ENCODE measurements around the gene KCNAB1.
"Not testable (repeated sequence)": the region's sequence is repeated elsewhere in the genome, so short reads cannot be mapped to it uniquely, and the experiment has no call there.

The KCNAB1 gene

GRCh38 chr3:156218353-156218744 is 98.0 kb downstream of the KCNAB1 start:
- DNase-seq (ENCODE audit: low spot score): no peak

- DNase-seq (ENCODE audit: low spot score): not testable (repeated sequence)
These were observed 102.0 kb downstream of the KCNAB1 start for GRCh38 chr3:156222381-156222780.

GRCh38 chr3:156224046-156224445 is 103.7 kb downstream of the KCNAB1 start:
- DNase-seq (ENCODE audit: low spot score): not testable (repeated sequence)

- no peak for DNase-seq (ENCODE audit: low spot score)
These were observed 106.5 kb downstream of the KCNAB1 start for GRCh38 chr3:156226676-156227420.

- no peak for DNase-seq (ENCODE audit: low spot score)
These were observed 107.3 kb downstream of the KCNAB1 start for GRCh38 chr3:156227704-156228103.

- no peak for DNase-seq (ENCODE audit: low spot score)
These were observed 110.0 kb downstream of the KCNAB1 start for GRCh38 chr3:156230278-156230900.

- not testable (repeated sequence) for DNase-seq (ENCODE audit: low spot score)
These were observed 110.8 kb downstream of the KCNAB1 start for GRCh38 chr3:156231221-156231620.

GRCh38 chr3:156233876-156234275 is 113.5 kb downstream of the KCNAB1 start:
- no peak for DNase-seq (ENCODE audit: low spot score)

GRCh38 chr3:156236556-156237260 is 116.3 kb downstream of the KCNAB1 start:
- no peak for DNase-seq (ENCODE audit: low spot score)

GRCh38 chr3:156240642-156241041 is 120.3 kb downstream of the KCNAB1 start:
- DNase-seq (ENCODE audit: low spot score): no peak

GRCh38 chr3:156246961-156247725 is 126.8 kb downstream of the KCNAB1 start:
- DNase-seq (ENCODE audit: low spot score): no peak

GRCh38 chr3:156250550-156250949 is 130.2 kb downstream of the KCNAB1 start:
- DNase-seq (ENCODE audit: low spot score): no peak

- no peak for DNase-seq (ENCODE audit: low spot score)
These were observed 131.0 kb downstream of the KCNAB1 start for GRCh38 chr3:156251424-156251823.

- no peak for DNase-seq (ENCODE audit: low spot score)
These were observed 132.3 kb downstream of the KCNAB1 start for GRCh38 chr3:156252656-156253055.

- DNase-seq (ENCODE audit: low spot score): no peak
These were observed 132.8 kb downstream of the KCNAB1 start for GRCh38 chr3:156253150-156253549.

- DNase-seq (ENCODE audit: low spot score): no peak
These were observed 135.9 kb downstream of the KCNAB1 start for GRCh38 chr3:156256256-156256655.

- DNase-seq (ENCODE audit: low spot score): no peak
These were observed 136.6 kb downstream of the KCNAB1 start for GRCh38 chr3:156256945-156257344.

- no peak for DNase-seq (ENCODE audit: low spot score)
These were observed 137.9 kb downstream of the KCNAB1 start for GRCh38 chr3:156258301-156258700.

- no peak for DNase-seq (ENCODE audit: low spot score)
These were observed 139.5 kb downstream of the KCNAB1 start for GRCh38 chr3:156259896-156260295.

- DNase-seq (ENCODE audit: low spot score): no peak
These were observed 140.0 kb downstream of the KCNAB1 start for GRCh38 chr3:156260331-156260730.

- no peak for DNase-seq (ENCODE audit: low spot score)
These were observed 144.4 kb downstream of the KCNAB1 start for GRCh38 chr3:156264771-156265170.

GRCh38 chr3:156271508-156271907 is 151.1 kb downstream of the KCNAB1 start:
- no peak for DNase-seq (ENCODE audit: low spot score)
